ENCODE data around the gene PRKN. TPM values are rescaled to one million over a fixed set of nuclear protein-coding genes. Genes with fewer than 3 reads are reported as not detected.

PRKN gene
- total RNA-seq, 1 donor from 2014 or later = 25.5 TPM

DNA sequence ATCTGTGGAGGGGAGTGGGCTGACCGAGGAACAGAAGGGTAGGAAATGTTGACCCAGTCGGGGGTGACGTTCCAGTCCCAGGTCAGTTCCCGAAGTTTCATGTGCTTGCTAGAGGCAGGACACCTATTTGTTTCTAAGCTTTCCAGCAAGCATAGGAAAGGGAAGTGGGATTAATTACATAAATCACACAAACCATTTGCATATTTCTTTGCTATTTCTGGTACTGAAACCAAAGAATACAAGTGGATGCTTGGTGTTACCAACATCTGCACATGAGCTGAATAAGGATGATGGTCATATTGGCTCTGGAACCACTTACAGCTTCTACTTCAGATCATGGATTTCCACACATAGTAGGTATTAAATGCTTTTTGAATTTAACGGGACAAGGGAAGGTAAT is 546.5 kb downstream of the PRKN start:
- intact Hi-C loops (cut with micrococcal nuclease) = no loop called here
- Histone ChIP-seq H3K27me3 (ENCODE audit: low read depth) (no peaks in the 10 kb centered on the region), H3K4me1 (peaks cover 43% of the 10 kb centered on the region), H3K27ac (replicated peaks) (no peak overlapping the region), H3K36me3 (no peaks in the 10 kb centered on the region), H3K4me3 (no peak overlapping the region), H3K9me3 (replicated peaks) (no peaks in the 10 kb centered on the region)
- TF ChIP-seq CTCF (IDR thresholded peaks at IDR 0.05; ENCODE audit: borderline replicate concordance) = no peak
- DNase-seq = no peak

DNA sequence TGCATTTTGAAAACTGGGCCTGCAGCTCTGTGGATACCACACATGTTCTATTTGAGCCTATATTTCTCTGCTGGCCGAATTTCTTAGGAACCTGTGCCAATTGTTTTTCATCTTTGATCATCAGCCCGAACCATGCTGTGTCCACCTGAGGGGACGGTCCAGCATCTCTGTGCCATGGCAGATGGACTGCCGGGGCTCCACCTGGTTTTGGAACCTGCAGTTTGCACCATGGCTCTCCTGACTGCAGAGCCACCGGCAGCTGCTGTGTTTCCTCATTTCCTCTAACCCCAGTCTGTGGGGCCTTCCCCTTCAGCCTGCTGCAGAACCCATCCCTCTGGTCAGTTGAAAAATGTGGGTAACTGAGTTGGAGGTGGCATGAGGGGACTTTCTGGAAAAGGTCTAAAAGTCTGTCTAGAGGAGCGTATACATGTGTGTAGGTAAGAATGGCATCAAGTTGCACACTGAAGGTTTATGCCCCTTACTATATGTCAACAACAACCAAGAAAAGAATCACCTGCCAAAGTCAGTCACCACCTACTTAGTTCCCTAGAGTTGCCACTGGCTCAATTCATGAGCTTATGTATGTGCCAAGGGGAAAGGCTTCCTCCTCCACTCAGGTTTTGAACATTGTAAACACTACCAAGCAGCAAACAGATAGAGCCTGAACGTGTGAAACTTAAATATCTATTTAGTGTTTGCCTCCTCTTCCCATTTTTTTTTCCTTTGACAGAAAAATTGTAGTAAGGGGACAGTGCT is 548.2 kb downstream of the PRKN start:
- intact Hi-C loops (cut with micrococcal nuclease) = no loop called here
- Histone ChIP-seq H3K27me3 (ENCODE audit: low read depth) (no peaks in the 10 kb centered on the region), H3K27ac (replicated peaks) (peak overlapping the region; percentile 72), H3K4me1 (peaks cover 33% of the 10 kb centered on the region), H3K4me3 (no peak overlapping the region), H3K9me3 (replicated peaks) (no peaks in the 10 kb centered on the region), H3K36me3 (no peaks in the 10 kb centered on the region)
- no peak for TF ChIP-seq CTCF (IDR thresholded peaks at IDR 0.05; ENCODE audit: borderline replicate concordance)
- no peak for DNase-seq

DNA sequence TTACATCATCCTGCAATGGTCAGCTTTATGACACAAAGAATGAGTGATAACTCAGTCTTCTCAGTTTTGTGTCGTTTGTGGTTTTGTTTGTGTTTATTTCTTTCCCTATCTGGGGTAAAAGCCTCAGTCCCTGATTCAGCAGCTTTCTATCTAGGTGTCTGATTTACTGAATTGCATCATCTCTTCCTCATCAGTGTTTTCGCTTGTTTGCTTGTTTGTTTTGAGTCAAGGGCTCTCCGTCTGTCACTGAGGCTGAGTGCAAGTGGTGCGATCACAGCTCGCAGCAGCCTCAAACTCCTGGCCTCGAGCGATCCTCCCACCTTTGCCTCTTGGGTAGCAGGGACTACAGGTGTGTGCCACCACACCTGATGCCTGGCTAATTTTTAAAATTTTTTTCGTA is 548.9 kb downstream of the PRKN start:
- Histone ChIP-seq H3K36me3 (no peaks in the 10 kb centered on the region), H3K4me1 (peaks cover 33% of the 10 kb centered on the region), H3K27ac (replicated peaks) (peak overlapping the region; percentile 72), H3K4me3 (no peak overlapping the region), H3K9me3 (replicated peaks) (no peaks in the 10 kb centered on the region), H3K27me3 (ENCODE audit: low read depth) (no peaks in the 10 kb centered on the region)
- no peak for DNase-seq
- TF ChIP-seq CTCF (IDR thresholded peaks at IDR 0.05; ENCODE audit: borderline replicate concordance) = no peak
- intact Hi-C loops (cut with micrococcal nuclease) = no loop called here

- peak overlapping the region; percentile 72 for H3K27ac ChIP-seq (replicated peaks)
- no peak for DNase-seq
- H3K4me1 ChIP-seq = peaks cover 33% of the 10 kb centered on the region
- TF ChIP-seq CTCF (IDR thresholded peaks at IDR 0.05; ENCODE audit: borderline replicate concordance) = no peak
- H3K9me3 ChIP-seq (replicated peaks) = no peaks in the 10 kb centered on the region
- H3K27me3 ChIP-seq (ENCODE audit: low read depth) = no peaks in the 10 kb centered on the region
- no peak overlapping the region for H3K4me3 ChIP-seq
- intact Hi-C loops (cut with micrococcal nuclease) = no loop called here
- H3K36me3 ChIP-seq = no peaks in the 10 kb centered on the region
These were observed 549.3 kb downstream of the PRKN start for GRCh38 chr6:162178266-162178665.

- intact Hi-C loops (cut with micrococcal nuclease) = no loop called here
- H3K27ac ChIP-seq (replicated peaks) = peak overlapping the region; percentile 72
- H3K9me3 ChIP-seq (replicated peaks) = no peaks in the 10 kb centered on the region
- no peak overlapping the region for H3K4me3 ChIP-seq
- H3K4me1 ChIP-seq = peaks cover 33% of the 10 kb centered on the region
- no peaks in the 10 kb centered on the region for H3K27me3 ChIP-seq (ENCODE audit: low read depth)
- H3K36me3 ChIP-seq = no peaks in the 10 kb centered on the region
- peak; percentile 62 for TF ChIP-seq CTCF (IDR thresholded peaks at IDR 0.05; ENCODE audit: borderline replicate concordance)
- DNase-seq = no peak
These were observed 549.8 kb downstream of the PRKN start for GRCh38 chr6:162177746-162178145.
